Measurements from ENCODE around the gene MID1.

Gene MID1

DNA sequence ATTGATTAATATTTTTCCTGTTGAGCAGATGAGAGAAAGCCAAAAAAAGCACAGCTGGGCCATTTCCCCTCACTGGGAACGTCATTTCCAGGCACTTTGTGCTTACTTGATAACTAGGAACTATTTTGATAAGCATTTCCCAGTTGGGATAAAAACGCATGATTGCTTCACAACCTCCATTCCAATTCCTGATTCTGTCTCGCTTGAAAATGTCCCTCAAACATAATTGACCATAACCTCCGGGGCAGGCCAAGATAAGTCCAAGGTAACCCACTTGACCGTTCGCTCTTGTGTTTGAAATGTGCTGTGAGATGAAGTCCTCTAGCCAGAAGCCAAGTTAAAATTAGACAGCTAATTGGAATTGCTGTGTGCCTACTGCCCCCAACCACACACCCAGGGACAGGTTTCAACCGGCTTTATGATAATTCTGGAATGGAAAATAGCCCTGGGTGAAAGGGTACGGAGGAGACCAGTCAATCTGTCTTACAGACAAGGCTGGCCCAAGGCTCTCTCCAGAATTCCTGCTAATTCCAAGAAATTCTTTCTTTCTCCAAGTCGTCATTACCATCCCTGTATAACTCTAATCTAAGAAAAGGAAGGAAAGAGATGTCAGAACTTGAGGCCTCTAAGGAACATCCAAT is 137.1 kb downstream of the MID1 start:
- DNase-seq, result no peak

DNA sequence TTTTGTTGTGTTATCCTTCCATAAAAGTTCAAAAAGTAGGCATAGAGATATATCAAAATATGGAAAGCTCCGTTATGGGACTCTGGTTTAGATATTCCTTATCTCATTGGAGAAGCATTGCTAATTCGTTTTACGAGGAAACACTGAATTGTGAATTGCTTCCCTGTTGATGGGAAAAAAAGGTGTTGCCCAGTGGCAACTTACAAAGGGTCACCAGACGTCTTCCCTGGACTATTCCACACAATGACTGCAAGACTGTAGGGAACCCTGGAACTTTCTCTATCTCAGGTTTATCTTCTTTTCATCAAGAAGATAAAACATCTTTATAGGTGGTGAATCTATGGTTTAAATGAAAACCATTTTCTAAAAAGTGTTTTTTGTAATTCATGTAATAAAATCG is 137.7 kb downstream of the MID1 start:
- no peak for DNase-seq

DNA sequence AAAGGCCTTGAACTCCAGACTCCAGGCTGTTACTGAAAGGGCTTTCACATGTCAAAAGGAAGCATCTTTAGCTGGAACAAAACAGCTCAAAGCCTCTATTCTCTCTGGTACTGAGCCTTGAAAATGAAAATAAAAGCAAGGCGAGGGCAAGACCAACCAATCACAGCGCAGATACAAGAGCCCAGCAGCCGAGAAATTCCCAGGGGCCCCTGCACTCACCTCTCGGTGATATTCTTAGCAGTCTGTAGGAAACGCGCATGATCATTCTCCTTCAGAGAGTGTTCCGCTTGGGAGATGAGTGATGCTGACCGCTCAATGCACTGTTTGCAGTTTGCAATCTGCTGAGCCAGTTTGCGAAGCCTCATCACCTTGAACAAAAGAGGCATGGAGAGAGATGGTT is 138.1 kb downstream of the MID1 start:
- no peak for DNase-seq

DNA sequence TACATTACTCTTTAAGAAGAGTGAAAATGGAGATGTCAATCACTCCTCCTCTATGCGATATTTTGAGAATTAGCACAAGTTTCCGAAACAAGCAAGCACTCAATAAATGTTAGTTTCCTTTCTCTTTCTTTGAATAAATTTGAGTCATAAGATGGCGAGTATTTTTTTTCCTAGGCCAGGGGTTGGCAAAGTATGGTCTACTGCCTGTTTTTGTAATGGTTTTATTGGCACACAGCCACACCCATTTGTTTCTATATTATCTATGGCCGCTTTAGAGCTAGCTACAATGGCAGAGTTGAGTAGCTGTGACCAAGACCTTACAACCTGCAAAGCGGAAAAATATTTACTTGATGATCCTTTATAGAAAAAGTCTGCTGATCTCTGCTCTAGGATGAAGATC is 139.5 kb downstream of the MID1 start:
- DNase-seq, result no peak

DNA sequence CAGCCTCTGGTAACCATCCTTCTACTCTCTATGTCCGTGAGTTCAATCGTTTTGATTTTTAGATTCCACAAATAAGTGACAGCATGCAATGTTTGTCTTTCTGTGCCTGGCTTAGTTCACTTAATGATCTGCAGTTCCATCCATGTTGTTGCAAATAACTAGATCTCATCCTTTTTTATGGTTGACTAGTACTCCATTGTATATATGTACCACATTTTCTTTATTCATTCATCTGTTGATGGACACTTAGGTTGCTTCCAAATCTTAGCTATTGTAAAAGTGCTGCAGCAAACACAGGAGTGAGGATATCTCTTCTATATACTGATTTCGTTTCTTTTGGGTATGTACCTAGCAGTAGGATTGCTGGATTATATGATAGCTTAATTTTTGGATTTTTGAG is 140.9 kb downstream of the MID1 start:
- no peak for DNase-seq

DNA sequence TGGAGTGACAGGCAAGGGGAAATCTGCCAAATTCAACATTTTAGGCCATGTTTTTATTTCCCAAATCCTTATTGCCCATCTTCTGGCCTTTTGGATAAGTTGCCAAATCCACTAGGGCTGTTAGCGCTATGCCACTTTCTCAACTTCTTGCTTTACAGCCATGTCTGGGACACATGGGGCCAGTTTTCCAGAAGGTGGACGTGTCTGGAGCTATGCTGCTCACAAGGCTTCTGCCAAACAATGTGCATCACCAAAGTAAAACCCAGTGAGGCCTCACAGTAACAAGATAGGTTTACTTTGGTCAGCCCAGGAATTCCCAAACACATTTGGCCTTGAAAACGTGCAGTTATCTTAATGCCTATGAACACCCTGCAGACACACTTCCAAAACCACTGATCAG is 142.9 kb downstream of the MID1 start:
- no peak for DNase-seq

DNA sequence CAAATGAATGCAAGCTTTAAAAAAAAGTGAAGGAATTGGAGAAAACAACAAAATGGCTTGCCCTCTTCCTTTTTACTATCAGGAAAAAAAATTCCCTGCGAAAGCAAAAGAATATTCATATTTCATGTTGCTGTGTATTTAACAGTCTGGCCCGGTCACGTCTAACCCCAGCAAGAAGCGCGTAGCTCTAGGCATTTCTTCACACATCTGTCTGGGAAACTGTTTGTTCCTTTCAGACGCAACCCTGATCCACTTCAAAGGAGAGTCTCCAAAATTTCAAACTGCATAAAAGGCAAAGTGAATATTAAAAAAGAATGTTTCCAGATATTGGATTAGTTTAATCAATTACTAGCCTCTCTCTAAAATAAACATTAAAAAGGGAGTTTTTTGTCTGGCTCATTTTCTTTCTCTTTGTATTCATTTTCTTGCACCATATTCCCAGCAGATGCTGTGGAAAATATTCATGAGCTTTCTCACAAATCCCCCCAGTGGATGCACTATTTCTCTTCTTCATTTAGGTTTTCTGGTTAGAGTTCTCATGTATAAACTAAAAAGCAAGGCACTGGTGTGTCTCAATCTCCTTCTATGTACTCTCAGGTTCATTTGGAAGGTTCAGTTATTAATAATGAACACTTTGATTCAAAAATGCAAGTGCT is 145.3 kb downstream of the MID1 start:
- DNase-seq, result no peak

DNA sequence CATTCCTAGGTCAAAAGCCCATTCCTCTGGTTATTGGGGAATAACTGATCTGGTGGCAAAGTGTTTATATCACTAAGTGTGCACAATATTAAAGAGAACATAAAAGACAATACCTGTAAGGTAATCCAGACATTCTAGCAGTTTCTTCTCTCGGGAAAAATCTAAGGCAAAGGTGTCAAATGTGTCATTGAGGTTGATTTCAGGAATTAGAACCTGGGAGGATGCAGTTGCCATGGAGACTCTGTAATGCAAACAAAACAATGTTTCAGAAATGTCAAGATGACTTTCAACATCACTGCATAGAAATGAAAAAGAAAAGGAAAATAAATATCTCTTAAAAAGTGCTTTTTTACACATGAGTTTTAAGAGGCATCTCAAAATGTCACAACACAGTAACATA is 145.9 kb downstream of the MID1 start:
- DNase-seq, result no peak

DNA sequence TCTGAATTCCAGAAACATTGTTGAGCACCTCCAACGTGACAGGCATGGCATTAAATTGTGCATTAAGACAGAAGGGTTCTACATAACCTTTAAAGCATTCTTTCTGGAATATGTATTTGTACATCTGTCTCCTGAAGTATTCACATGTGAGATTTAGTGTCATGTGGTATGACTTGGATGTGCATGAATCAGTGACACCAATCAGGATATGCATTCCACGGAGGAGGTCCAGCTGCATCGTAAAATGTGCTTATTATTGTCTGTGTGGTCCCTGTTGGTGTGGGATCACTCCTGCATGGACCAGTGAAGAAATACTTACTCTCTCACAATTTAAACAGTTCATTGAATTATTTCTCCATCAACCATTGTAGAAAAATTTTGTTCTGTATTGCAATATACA is 149.0 kb downstream of the MID1 start:
- DNase-seq, result no peak

DNA sequence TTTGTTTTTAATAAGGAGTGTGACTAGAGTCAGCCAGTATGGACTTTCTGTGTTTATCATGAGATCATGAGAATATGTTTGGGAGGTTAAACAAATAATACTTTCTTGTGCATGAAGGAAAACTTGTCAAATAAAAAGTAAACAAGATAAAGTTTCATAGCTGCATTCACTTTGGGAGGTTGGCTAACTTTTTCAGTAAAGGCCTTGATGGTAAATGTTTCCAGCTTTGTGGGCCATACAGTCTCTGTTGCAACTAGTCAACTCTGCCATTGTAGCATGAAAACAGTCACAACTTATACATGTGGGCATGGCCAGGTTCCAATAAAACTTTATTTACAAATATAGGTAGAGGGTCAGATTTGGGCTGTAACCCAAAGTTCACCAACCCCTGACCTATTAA is 150.4 kb downstream of the MID1 start:
- no peak for DNase-seq

DNA sequence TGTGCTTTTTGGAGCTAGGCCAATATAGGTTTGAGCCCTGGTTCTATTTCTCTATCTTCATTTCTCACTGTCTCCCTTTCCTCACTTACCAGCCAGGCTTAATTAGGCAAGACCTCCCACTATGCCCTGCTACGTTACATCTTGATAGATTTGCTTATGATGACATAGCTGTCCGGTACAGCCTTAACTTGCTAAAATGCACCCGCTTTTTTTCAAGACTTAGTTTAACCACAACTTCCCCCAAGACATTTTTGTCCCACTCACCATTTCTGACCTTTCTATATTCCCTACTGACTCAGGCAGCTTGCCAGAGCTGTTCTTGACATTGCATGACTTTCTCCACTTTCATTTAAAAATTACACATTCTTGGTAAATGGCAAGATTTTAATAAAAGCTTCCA is 152.6 kb downstream of the MID1 start:
- DNase-seq, result peak; percentile 62

DNA sequence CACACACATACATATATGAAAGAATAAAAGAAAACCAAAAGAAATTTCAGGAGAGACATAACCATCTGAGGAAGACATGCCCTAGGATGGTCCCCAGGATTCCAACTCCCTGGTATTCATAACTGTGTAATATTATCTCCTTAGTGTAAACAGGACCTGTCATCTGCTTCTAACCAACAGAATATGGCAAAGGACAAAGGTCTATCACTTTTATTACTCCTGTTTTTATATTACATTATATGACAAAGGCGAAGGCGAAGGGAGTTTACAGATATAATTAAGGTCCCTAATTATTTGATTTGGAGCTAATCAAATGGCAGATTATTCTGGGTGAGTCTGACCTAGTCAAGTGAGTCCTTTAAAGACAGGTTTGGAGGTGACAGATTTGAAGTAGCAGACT is 155.1 kb downstream of the MID1 start:
- no peak for DNase-seq

DNA sequence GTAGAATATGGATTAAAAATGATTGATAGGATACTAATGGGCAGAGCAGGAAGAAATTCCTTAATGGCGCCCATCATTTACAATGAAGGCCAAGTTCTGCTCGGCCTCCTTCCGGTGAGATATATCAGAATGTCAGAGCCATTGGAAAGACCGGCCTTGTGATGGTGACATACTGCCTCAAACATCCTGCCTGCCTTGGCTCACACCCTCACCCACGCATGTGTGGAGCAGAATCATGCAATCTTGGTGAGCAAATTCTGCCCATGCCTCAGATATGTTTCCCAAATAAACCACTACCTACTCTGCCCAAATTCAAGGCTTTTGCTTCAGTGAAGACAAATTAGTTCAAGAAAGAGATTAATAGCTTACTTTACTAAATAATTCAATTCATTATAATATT is 163.3 kb downstream of the MID1 start:
- DNase-seq, result no peak

DNA sequence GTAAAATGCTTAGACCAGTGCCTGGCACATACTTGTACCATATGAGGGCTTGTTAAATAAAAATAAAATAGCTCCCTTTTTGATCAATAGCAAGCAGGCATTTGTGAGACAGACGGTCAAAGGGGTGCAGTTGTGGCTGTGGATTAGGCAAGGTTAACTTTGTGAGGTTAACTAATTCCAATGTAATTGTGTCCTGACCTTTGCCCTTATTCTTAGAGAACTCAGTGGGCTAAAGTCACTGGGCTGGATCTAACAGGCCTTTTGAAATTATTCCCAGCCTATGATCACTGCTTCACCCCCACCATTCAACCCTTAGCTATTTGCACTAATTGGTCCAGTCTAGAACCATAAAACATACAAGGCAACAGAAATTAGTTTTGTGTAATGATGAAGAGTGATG is 166.4 kb downstream of the MID1 start:
- no peak for DNase-seq

DNA sequence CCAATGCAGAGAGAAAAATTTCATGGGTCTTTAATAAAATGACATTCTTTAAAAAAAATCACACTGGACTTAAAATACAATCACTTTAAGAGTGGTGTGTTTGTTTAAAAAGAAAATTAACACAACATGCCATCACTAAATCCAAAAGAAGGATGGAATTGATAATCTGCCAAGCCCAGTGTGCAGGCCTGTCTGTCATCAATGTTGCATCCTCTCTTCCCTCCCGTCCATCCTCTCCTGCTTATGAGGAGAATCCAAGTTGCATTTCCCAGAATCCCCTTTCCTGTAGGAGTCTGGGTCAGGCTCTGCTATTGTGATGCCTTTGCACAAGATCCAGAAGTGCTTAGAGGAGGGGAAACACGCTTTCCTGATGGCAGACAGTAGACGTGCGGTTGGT is 169.4 kb downstream of the MID1 start:
- no peak for DNase-seq

DNA sequence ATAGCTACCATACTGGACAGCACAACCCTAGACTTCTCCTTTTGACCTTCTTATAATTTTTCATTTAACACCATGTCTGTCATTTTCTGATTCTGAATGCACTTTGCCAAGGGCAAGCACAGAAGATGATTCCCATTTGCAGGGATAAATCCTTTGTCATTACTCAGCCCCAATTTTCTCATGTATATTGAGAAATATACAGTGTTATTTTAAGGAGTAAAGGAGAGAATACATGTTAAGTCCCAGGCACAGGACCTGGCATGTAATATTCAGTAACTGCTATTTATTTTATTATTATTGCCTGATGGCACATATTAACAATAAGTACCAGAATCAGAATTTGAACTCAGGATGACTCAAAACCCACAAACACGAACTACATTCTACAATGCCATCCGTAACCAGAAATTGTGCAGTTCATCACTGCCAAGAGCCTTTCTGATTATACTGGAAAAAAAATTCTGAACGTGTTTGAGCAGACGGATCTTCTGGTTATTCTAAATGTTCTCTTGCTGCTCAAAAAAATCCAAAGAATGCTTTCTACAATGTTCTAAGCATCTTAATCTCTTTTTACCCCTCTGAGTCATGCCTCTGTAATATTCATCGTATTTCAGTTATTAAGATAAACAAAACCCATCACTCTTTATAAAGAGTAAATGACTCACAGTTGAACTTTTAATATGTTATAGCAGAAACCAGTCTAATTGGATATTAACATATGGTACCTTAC is 170.0 kb downstream of the MID1 start:
- DNase-seq, result no peak

DNA sequence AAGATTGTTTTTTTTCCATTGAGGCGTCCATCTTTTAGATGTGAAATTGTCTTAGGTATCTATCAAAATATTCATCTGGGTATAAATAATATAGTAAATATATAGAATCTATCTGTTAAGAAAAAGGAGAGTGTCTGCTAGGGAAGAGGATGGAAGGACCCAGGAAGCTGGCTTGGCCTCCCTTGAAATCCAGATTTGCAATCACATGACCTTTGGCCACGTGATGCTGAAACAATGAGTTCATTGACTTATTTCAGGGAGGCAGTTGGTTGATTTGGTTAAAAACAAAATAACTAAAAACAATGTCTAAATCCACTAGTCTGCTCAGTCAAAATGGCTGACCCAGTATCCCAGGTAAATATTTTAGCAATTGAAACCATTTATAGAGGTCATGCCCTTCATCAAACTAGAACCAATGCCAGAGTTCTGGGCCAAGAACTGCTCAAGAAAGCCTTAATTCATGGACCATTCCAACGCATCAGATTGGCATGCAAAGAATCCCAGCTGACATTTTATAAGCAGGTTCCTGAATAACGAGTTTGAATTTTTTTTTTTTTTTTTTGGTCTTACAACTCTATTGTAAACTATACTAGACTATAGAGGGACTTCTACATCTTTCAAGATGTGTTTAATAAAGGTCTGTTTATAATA is 172.7 kb downstream of the MID1 start:
- DNase-seq, result no peak

DNA sequence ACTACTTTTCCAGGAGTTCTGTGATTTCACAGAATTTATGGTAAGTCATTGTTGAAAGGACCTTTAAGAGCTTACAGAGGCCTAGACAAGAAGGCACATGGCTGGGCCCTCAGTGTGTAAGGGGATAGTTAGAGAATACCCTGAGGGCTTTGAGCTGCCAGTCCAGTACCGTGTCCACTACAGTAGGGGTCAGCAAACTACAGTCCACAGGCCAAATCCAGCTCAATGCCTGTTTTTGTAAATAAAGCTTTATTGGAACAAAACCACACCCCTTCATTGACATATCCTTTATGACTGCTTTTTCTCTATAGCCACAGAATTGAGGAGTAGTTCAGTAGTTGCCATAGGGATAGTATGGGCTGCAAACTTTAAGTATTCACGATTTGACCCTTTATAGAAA is 176.2 kb downstream of the MID1 start:
- DNase-seq, result no peak

DNA sequence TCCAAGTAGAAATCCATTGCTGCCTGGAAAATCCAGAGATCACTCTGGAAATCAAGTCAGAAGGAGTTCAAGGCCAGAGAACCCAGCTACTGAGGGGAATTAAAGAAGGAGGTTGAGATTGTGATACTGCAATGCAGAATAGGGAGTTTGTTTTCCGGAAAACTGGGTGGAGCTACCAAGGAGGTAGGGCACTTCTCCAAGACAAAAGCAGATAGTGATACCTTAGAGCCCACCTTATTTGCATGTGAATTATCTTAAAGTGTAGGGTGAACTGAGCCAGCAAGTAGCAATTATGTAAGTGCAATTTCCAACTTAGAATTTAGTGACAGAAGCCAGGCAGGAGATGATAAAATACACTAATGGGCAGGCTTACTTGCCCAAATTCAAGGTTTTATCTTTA is 178.9 kb downstream of the MID1 start:
- no peak for DNase-seq

DNA sequence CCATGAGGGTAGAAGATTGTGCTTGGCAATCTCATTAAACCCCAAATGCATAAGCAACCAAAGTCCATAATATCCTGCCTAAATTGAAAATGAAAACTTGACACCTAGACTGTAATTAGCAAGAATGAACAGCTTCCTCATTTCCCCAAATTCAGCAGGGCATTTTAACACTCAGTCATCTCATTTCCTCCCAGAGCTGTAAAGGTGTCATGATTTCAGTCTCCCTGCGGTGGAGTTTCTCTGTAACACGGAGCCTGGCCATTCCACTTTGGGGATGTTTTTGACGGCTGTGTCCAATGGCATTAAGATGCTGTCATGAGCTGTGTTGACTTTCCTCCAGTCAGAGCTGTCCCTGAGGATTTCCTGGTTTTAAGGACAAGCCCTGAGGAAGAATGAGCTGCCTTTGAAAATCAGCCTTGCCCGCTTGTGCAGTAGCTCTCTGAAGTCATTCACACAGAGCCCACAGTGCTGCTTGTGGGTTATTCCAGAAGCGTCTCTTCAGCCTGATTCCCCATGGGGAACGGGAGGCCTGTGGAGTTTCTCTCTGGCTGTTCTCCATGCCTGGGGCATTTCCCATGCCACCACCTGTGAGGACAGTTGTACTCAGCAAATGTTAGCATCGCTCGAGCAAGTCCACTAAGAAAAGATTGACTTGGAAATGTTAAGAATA is 187.0 kb downstream of the MID1 start:
- DNase-seq, result no peak

DNA sequence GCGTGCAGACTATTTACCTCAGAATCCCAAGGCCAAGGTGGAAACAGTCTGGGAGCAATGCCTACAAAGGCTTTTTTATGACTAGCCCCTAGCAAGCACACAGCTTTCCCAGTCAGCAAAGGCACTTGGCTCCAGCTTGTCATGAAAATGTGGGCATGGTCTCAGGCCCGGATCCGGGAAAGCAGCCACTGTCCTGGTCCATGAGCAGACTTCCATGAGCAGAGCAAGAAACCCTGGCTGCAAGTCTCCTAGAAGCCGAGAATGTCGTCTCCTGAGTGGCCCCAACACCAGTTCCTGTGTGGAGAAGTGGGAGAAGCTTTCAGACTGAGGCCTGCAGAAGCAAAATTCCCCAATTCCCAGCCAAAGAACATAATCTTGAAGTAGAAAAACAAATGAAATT is 190.5 kb downstream of the MID1 start:
- no peak for DNase-seq

DNA sequence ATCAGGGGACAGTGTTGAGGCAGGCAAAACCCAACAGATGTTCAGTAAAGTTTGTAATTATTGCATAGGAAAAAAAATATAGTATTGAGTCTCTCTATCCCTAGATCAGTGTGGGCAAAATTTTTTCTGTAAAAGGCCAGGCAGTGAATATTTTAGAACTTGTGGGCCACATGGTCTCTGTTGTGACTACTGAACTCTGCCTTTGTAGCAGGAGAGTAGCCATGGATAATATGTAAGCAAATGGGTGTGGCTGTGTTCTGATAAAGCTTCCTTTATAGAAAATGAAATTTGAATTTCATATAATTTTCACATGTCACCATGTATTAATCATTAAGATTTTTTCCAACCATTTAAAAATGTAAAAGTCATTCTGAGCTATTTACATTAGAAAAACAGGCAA is 193.1 kb downstream of the MID1 start:
- no peak for DNase-seq

DNA sequence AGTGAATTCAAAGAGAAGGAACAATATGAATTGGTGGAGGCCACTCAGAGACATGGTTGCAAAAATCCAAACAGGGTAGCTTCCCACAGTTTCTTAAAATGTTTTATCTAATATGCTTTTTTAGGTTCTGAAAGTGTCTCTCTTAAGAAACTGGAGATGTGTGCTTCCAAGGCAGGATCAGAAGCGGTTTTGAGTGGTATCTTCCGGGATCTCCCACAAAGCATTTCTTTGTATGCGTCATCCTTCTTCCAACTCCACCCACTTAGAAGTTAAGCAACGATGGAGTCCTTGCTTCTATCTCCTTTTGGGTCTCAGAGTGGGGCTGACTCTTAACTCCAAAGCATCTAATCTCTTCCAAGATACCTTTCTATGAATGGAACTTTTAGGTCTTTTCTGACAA is 196.7 kb downstream of the MID1 start:
- DNase-seq, result no peak

DNA sequence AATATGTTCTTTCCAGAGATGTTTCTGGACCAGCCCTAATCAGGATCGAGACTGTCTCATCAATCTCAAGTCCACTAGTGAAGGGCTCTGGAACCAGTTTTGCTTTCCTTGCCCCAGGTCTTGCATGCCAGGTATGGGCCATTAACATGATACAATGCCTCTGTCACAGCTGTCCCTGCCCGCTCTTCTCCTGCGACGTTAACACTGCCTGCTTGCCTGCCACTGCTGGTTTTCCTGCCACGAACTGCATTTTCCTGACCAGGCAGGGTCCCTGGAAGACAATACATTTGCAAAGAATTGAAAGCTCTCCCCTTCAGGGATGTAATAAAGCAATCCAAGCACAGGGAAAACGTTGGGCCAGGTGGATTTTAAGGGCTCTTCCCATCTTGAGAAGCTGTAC is 200.3 kb downstream of the MID1 start:
- no peak for DNase-seq

All from hematopoietic multipotent progenitor cell treated with erythropoietin and hydrocortisone succinate and interleukin-3 and kit ligand, for 6 days (in vitro differentiated cells).